HepG2 (cell line): Measurements from ENCODE around the gene ST6GALNAC2. TPM values are rescaled to one million over a fixed set of nuclear protein-coding genes. Genes with fewer than 3 reads are reported as not detected.

Experiments
- AKNA ChIP-seq: sonication (generic); formaldehyde crosslinking; IDR thresholded peaks from 2 replicates; pipeline ENCODE4 v1.4.0; 2020; ENCODE audit warnings: missing genetic modification reagents, borderline replicate concordance
- FLYWCH1 ChIP-seq: sonication (generic); formaldehyde crosslinking; IDR thresholded peaks from 2 replicates; pipeline ENCODE4 v1.8.1; 2023; ENCODE audit warnings: mild to moderate bottlenecking, missing genetic modification reagents
- FOXC1 ChIP-seq: sonication (generic); formaldehyde crosslinking; IDR thresholded peaks from 2 replicates; pipeline ENCODE4 v1.8.0; 2022; ENCODE audit warnings: mild to moderate bottlenecking, missing genetic modification reagents, borderline replicate concordance
- HMGA1 ChIP-seq: sonication (generic); formaldehyde crosslinking; conservative IDR thresholded peaks from 2 replicates; pipeline ENCODE4 v1.4.0; 2020; ENCODE audit warnings: missing genetic modification reagents
- KAT8 ChIP-seq: IDR thresholded peaks from 2 replicates; pipeline ENCODE4 v1.6.1; 2016; ENCODE audit warnings: missing genetic modification reagents, missing compliant biosample characterization
- KLF16 ChIP-seq, 2 experiments: sonication (generic) in 1 of 2; formaldehyde crosslinking in 1 of 2; IDR thresholded peaks; 2 replicates each; pipeline versions ENCODE4 v1.6.1 to v1.8.0; 2016 to 2023; ENCODE audit warnings: missing genetic modification reagents in 2 of 2, missing compliant biosample characterization in 1 of 2
- MED13 ChIP-seq: sonication (generic); formaldehyde crosslinking; IDR thresholded peaks from 2 replicates; pipeline ENCODE4 v1.5.0; 2020; ENCODE audit warnings: missing genetic modification reagents
- NCOA1 ChIP-seq: sonication (generic); formaldehyde crosslinking; IDR thresholded peaks from 2 replicates; pipeline ENCODE4 v1.9.0; 2021; ENCODE audit warnings: missing genetic modification reagents
- NFIB ChIP-seq: sonication (generic); formaldehyde crosslinking; IDR thresholded peaks from 2 replicates; pipeline ENCODE4 v1.9.0; 2021; ENCODE audit warnings: missing genetic modification reagents, mild to moderate bottlenecking, borderline replicate concordance
- NONO ChIP-seq, 2 experiments: fragments of 450-650 bp in 1 of 2; sonication (generic) in 1 of 2; formaldehyde crosslinking in 1 of 2; IDR thresholded peaks in 1 of 2; conservative IDR thresholded peaks in 1 of 2; 2 replicates each; pipeline versions ENCODE4 v1.6.1 to v1.8.0; 2017 to 2022; ENCODE audit warnings: mild to moderate bottlenecking in 1 of 2, missing genetic modification reagents in 1 of 2, moderate library complexity in 1 of 2
- RELA ChIP-seq: sonication (generic); formaldehyde crosslinking; IDR thresholded peaks from 2 replicates; pipeline ENCODE4 v1.4.0; 2020; ENCODE audit warnings: missing genetic modification reagents
- RXRB ChIP-seq: IDR thresholded peaks from 2 replicates; pipeline ENCODE4 v1.6.1; 2016; ENCODE audit warnings: borderline replicate concordance, missing genetic modification reagents, missing compliant biosample characterization
- SIX1 ChIP-seq: sonication (generic); formaldehyde crosslinking; IDR thresholded peaks from 2 replicates; pipeline ENCODE4 v1.4.0; 2020; ENCODE audit warnings: missing genetic modification reagents, borderline replicate concordance
- SRSF9 ChIP-seq: fragments of 200-400 bp; formaldehyde crosslinking; IDR thresholded peaks from 2 replicates; pipeline ENCODE4 v1.6.1; 2018; ENCODE audit warnings: borderline replicate concordance, mild to moderate bottlenecking, low read depth, low read length; ENCODE audit not compliant: insufficient read depth, poor library complexity, severe bottlenecking
- TEAD2 ChIP-seq: sonication (generic); formaldehyde crosslinking; IDR thresholded peaks from 2 replicates; pipeline ENCODE4 v1.9.0; 2021; ENCODE audit warnings: missing genetic modification reagents
- TMF1 ChIP-seq: sonication (generic); formaldehyde crosslinking; IDR thresholded peaks from 2 replicates; pipeline ENCODE4 v1.8.1; 2022; ENCODE audit warnings: low read depth, missing genetic modification reagents
- ZNF678 ChIP-seq: sonication (generic); formaldehyde crosslinking; IDR thresholded peaks from 2 replicates; pipeline ENCODE4 v1.4.0; 2020; ENCODE audit warnings: mild to moderate bottlenecking, missing genetic modification reagents
- ZNF768 ChIP-seq: sonication (generic); formaldehyde crosslinking; IDR thresholded peaks from 2 replicates; pipeline ENCODE4 v1.4.0; 2020; ENCODE audit warnings: missing genetic modification reagents
- ZSCAN29 ChIP-seq: sonication (generic); formaldehyde crosslinking; conservative IDR thresholded peaks from 2 replicates; pipeline ENCODE4 v1.4.0; 2020; ENCODE audit warnings: mild to moderate bottlenecking, missing genetic modification reagents
- polyA plus RNA-seq, 8 experiments: library from polyadenylated mRNA; depleted of rRNA in 3 of 8; stranded (reverse) in 7 of 8; unstranded in 1 of 8; fragments of >200 nt; fragmentation: Illumina TruSeq in 4 of 8; extraction: Trizol in 4 of 8; gene quantifications; 2 replicates each; pipeline versions ENCODE4 v1.2.1 to v1.2.3, GENCODE V29; 2011 to 2016; ENCODE audit warnings: low read depth in 4 of 8, missing spikeins in 1 of 8, mixed read lengths in 1 of 8; ENCODE audit not compliant: insufficient read depth in 1 of 8
- total RNA-seq, 5 experiments: library from RNA; depleted of rRNA; stranded (reverse); fragments of >200 nt; fragmentation: Illumina TruSeq; extraction: Trizol; gene quantifications; 2 replicates each; pipeline ENCODE4 v1.2.3, GENCODE V29; 2016; ENCODE audit warnings: low read depth in 1 of 5
- TF ChIP-seq, protein P1 (sequence below): sonication (generic); formaldehyde crosslinking; IDR thresholded peaks from 2 replicates; pipeline ENCODE4 v1.5.0; 2020; ENCODE audit warnings: mild to moderate bottlenecking, missing genetic modification reagents, borderline replicate concordance

Gene ST6GALNAC2
- total and polyA plus RNA-seq, 2 of the 13 experiments (the other 11 are each of a cell fraction or from before 2014, with no cell fraction given): 0.12 to 0.49 TPM

GRCh38 chr17:76623271-76624146, 37.8 kb upstream of the ST6GALNAC2 start (continued):
- TF ChIP-seq, protein P1, sequence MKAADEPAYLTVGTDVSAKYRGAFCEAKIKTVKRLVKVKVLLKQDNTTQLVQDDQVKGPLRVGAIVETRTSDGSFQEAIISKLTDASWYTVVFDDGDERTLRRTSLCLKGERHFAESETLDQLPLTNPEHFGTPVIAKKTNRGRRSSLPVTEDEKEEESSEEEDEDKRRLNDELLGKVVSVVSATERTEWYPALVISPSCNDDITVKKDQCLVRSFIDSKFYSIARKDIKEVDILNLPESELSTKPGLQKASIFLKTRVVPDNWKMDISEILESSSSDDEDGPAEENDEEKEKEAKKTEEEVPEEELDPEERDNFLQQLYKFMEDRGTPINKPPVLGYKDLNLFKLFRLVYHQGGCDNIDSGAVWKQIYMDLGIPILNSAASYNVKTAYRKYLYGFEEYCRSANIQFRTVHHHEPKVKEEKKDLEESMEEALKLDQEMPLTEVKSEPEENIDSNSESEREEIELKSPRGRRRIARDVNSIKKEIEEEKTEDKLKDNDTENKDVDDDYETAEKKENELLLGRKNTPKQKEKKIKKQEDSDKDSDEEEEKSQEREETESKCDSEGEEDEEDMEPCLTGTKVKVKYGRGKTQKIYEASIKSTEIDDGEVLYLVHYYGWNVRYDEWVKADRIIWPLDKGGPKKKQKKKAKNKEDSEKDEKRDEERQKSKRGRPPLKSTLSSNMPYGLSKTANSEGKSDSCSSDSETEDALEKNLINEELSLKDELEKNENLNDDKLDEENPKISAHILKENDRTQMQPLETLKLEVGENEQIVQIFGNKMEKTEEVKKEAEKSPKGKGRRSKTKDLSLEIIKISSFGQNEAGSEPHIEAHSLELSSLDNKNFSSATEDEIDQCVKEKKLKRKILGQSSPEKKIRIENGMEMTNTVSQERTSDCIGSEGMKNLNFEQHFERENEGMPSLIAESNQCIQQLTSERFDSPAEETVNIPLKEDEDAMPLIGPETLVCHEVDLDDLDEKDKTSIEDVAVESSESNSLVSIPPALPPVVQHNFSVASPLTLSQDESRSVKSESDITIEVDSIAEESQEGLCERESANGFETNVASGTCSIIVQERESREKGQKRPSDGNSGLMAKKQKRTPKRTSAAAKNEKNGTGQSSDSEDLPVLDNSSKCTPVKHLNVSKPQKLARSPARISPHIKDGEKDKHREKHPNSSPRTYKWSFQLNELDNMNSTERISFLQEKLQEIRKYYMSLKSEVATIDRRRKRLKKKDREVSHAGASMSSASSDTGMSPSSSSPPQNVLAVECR (CRISPR knock-in tag): peak; percentile 26; the same call in 1 of the 2 replicates
- TF ChIP-seq FLYWCH1 (CRISPR knock-in tag) (no peak), RXRB (CRISPR knock-in tag) (0 out of 2 replicates have a peak, but pooled peaks have one; percentile 56), TEAD2 (no peak), MED13 (CRISPR knock-in tag) (no peak), ZSCAN29 (no peak), NFIB (CRISPR knock-in tag) (no peak), HMGA1 (CRISPR knock-in tag) (no peak), ZNF678 (CRISPR knock-in tag) (no peak), RELA (CRISPR knock-in tag) (0 out of 2 replicates have a peak, but pooled peaks have one; percentile 57), SIX1 (CRISPR knock-in tag) (no peak), AKNA (CRISPR knock-in tag) (no peak), TMF1 (CRISPR knock-in tag) (no peak), KLF16 (CRISPR knock-in tag; IDR thresholded peaks at IDR 0.05) (peak in 1 of 2 experiments; percentile 73; a peak in 1 of 4 replicates), ZNF768 (CRISPR knock-in tag) (no peak), KAT8 (CRISPR knock-in tag) (peak; percentile 57; the same call in 1 of the 2 replicates), NCOA1 (no peak), SRSF9 (no peak), NONO (IDR thresholded peaks at IDR 0.05) (no peak), NONO (CRISPR knock-in tag; conservative IDR thresholded peaks at IDR 0.05) (no peak), FOXC1 (CRISPR knock-in tag) (0 out of 2 replicates have a peak, but pooled peaks have one; percentile 34)
